Endothelial cell of umbilical vein (primary cell): ENCODE data around the gene PRMT1.

ENCODE experiments used
- CTCF ChIP-seq, 2 donors: IDR thresholded peaks; 1 replicate in 1 of 2; 2 replicates in 1 of 2; pipeline ENCODE4 v1.5.1; 2011; ENCODE audit warnings: low read length in 2 of 2, mild to moderate bottlenecking in 2 of 2, moderate library complexity in 2 of 2, control low read depth in 1 of 2, inconsistent platforms in 1 of 2, low read depth in 1 of 2; ENCODE audit not compliant: insufficient read depth in 1 of 2; ENCODE audit errors: extremely low read depth in 1 of 2
- EZH2 ChIP-seq: IDR thresholded peaks from 2 replicates; pipeline ENCODE4 v1.6.1; 2012; ENCODE audit warnings: borderline replicate concordance, low read depth, mild to moderate bottlenecking, moderate library complexity, low read length, inconsistent platforms; ENCODE audit not compliant: severe bottlenecking
- GATA2 ChIP-seq: IDR thresholded peaks from 2 replicates; pipeline ENCODE4 v1.7.0; 2011; ENCODE audit warnings: low read depth, mild to moderate bottlenecking, moderate library complexity, mixed read lengths, low read length; ENCODE audit not compliant: insufficient read length, insufficient read depth
- MYC ChIP-seq: IDR thresholded peaks from one replicate; pipeline ENCODE4 v1.6.1; 2011; ENCODE audit warnings: mild to moderate bottlenecking, low read depth, low read length
- POLR2A ChIP-seq: IDR thresholded peaks from 2 replicates; pipeline ENCODE4 v1.6.1; 2012; ENCODE audit warnings: low read depth, mild to moderate bottlenecking, control low read depth, low read length

GRCh38 chr19:49687566-49688316, 10.7 kb downstream of the PRMT1 start:
- TF ChIP-seq EZH2 = no peak
- no peak for TF ChIP-seq CTCF (IDR thresholded peaks at IDR 0.05; ENCODE audit: extremely low read depth in 1 of 2, insufficient read depth in 1 of 2, low read depth in 1 of 2, low read length in 2 of 2)
- TF ChIP-seq MYC = peak; percentile 44
- no peak for TF ChIP-seq GATA2
- TF ChIP-seq POLR2A = peak; percentile 15
